ENCODE measurements around the gene CD2AP. TPM values are rescaled to one million over a fixed set of nuclear protein-coding genes. Genes with fewer than 3 reads are reported as not detected.

CD2AP gene
- total RNA-seq, 1 experiment from 2014 or later = 43.8 TPM

DNA sequence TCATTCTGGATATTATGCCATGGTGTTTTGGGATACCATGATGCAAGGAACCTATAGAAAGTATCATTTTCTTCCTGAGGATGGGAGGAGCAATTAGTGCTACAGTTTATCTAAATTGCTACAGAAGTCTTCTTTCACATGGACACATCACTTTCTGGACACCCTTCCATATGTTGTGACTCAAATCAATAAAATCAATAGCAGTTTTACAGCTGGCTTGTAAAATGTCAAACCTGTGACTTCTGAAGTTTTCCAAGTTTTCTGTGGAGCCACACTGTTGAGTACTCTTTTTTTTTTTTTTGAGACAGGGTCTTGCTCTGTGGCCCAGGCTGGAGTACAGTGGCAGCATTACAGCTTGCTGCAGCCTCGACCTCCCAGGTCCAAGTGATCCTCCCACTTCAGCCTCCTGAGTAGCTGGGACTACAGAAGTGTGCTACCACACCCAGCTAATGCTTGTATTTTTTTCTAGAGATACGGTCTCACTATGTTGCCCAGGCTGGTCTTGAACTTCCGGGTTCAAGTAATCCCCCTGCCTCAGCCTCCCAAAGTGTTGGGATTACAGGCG, 24.1 kb upstream of the CD2AP start:
- DNase-seq (ENCODE audit: low read depth, low spot score) = no peak

More for the DNA sequence above, 24.1 kb upstream of the CD2AP start:
- Histone ChIP-seq H4K20me1 (ENCODE audit: insufficient read depth) (no peaks in the 10 kb centered on the region), H3K4me3 (replicated peaks in 1 of 2; ENCODE audit: low read depth in 1 of 2, low read length in 2 of 2) (no peak overlapping the region), H3K79me2 (ENCODE audit: insufficient read depth, low read length) (no peaks in the 10 kb centered on the region), H3K9me2 (ENCODE audit: insufficient read depth) (no peaks in the 10 kb centered on the region), H3K9ac (ENCODE audit: low read length) (no peak overlapping the region), H3K27me3 (ENCODE audit: insufficient read depth, low read length) (no peaks in the 10 kb centered on the region), H2AFZ (ENCODE audit: low read depth, low read length, poor library complexity, severe bottlenecking) (no peak overlapping the region), H3K4me2 (ENCODE audit: low read length) (no peak overlapping the region), H3K27ac (ENCODE audit: low read depth, low read length) (no peak overlapping the region), H3K36me3 (ENCODE audit: control insufficient read depth in 1 of 2, insufficient read depth in 2 of 2, low read length in 2 of 2) (no peaks in the 10 kb centered on the region), H3K4me1 (ENCODE audit: control insufficient read depth in 1 of 2, insufficient read depth in 2 of 2, low read length in 2 of 2) (no peaks in the 10 kb centered on the region), H3K9me3 (ENCODE audit: control insufficient read depth in 1 of 2, insufficient read depth in 1 of 2, low read depth in 1 of 2, low read length in 2 of 2) (no peaks in the 10 kb centered on the region)
- RAD21 ChIA-PET (ENCODE audit: low non-redundant PET in 1 of 2, low total read pairs in 2 of 2, uncharacterized antibody in 2 of 2, unreplicated experiment in 2 of 2) = no interaction called here
- CTCF ChIA-PET = no interaction called here
- no TSS peak for BruUV-seq (replicated peaks)
- intact Hi-C loops (cut with micrococcal nuclease) = no loop called here
- no peak for TF ChIP-seq EGR1 (IDR thresholded peaks at IDR 0.05; ENCODE audit: low read depth)
- TF ChIP-seq POLR2AphosphoS5 (IDR thresholded peaks at IDR 0.05; ENCODE audit: low read depth, low read length) = no peak
- TF ChIP-seq SIN3A (IDR thresholded peaks at IDR 0.05; ENCODE audit: low read depth) = no peak
- TF ChIP-seq RAD21 (IDR thresholded peaks at IDR 0.05; ENCODE audit: low read depth) = no peak
- no peak for TF ChIP-seq JUND (IDR thresholded peaks at IDR 0.05)
- no peak for TF ChIP-seq ZBTB33 (IDR thresholded peaks at IDR 0.05; ENCODE audit: extremely low read depth, insufficient replicate concordance, low read length)
- TF ChIP-seq EZH2 (IDR thresholded peaks at IDR 0.05) = no peak
- no peak for TF ChIP-seq EZH2phosphoT487 (IDR thresholded peaks at IDR 0.05; ENCODE audit: borderline replicate concordance)
- no peak for TF ChIP-seq ELF1 (IDR thresholded peaks at IDR 0.05; ENCODE audit: borderline replicate concordance, low read depth)
- TF ChIP-seq TCF7L2 (IDR thresholded peaks at IDR 0.05; ENCODE audit: borderline replicate concordance, extremely low read depth, insufficient read depth, insufficient read length) = no peak
- no peak for TF ChIP-seq CTCF (IDR thresholded peaks at IDR 0.05 in 2 of 3, conservative IDR thresholded peaks at IDR 0.05 in 1 of 3; ENCODE audit: borderline replicate concordance in 1 of 3, insufficient read depth in 1 of 3, low read depth in 2 of 3, low read length in 2 of 3)
- TF ChIP-seq CBX3 (IDR thresholded peaks at IDR 0.05; ENCODE audit: low read depth) = no peak
- no peak for TF ChIP-seq ZNF274 (IDR thresholded peaks at IDR 0.05; ENCODE audit: low read depth, low read length)
- POLR2A ChIA-PET = no interaction called here
- no peak for ATAC-seq
